Measurements from ENCODE around the gene MAPK11. TPM values are rescaled to one million over a fixed set of nuclear protein-coding genes. Genes with fewer than 3 reads are reported as not detected.

The MAPK11 gene
- total RNA-seq (2014; rRNA removed; shearing (Covaris generic)) = 6.8 and 7.5 TPM in 2 replicates

GRCh38 chr22:50269970-50270665 lies at the start of gene MAPK11:
Gene MAPK11, minus strand, starts transcription at chr22:50270380. Its CDS starts 88 bp downstream, at chr22:50270292.

GRCh38 chr22:50306753-50307749 lies 36.9 kb upstream of the MAPK11 start, which contains the start of gene PLXNB2:
Gene PLXNB2, minus strand, starts transcription at chr22:50307646. Its CDS starts 17,062 bp downstream, at chr22:50290584.

GRCh38 chr22:50261615-50262459 lies 8.3 kb downstream of the MAPK11 start, which contains the start of gene MAPK12:
Gene MAPK12, minus strand, starts transcription at chr22:50261683. Its CDS starts 174 bp downstream, at chr22:50261509.

GRCh38 chr22:50250555-50251476 lies 19.4 kb downstream of the MAPK11 start, which contains the start of gene HDAC10:
Gene HDAC10, minus strand, starts transcription at chr22:50251265. Its CDS starts 233 bp downstream, at chr22:50251032.

GRCh38 chr22:50244420-50245213 lies 25.6 kb downstream of the MAPK11 start, which contains the start of gene TUBGCP6:
Gene TUBGCP6, minus strand, starts transcription at chr22:50245023. Its CDS starts 564 bp downstream, at chr22:50244459.

Other genes starting within 250 kb of the MAPK11 start
- gene TTLL8, start 212.1 kb downstream of the MAPK11 start, total RNA-seq (2014; rRNA removed; shearing (Covaris generic)) = not detected in 2 replicates
- 0.04 and 0.34 TPM in 2 replicates for gene MLC1, start 185.0 kb downstream of the MAPK11 start, total RNA-seq (2014; rRNA removed; shearing (Covaris generic))
- 0.11 TPM in 1 of 2 replicates, not detected in the other for gene MOV10L1, start 180.4 kb downstream of the MAPK11 start, total RNA-seq (2014; rRNA removed; shearing (Covaris generic))
- gene PANX2, start 99.6 kb downstream of the MAPK11 start, total RNA-seq (2014; rRNA removed; shearing (Covaris generic)) = 0.68 and 0.93 TPM in 2 replicates
- gene TRABD, start 84.5 kb downstream of the MAPK11 start, total RNA-seq (2014; rRNA removed; shearing (Covaris generic)) = 30.9 and 31.5 TPM in 2 replicates
- gene SELENOO, start 69.4 kb downstream of the MAPK11 start, total RNA-seq (2014; rRNA removed; shearing (Covaris generic)) = 21.1 and 21.6 TPM in 2 replicates
- gene TUBGCP6, start 25.4 kb downstream of the MAPK11 start, total RNA-seq (2014; rRNA removed; shearing (Covaris generic)) = 21.3 and 21.4 TPM in 2 replicates
- 24.9 and 29.3 TPM in 2 replicates for gene HDAC10, start 19.1 kb downstream of the MAPK11 start, total RNA-seq (2014; rRNA removed; shearing (Covaris generic))
- 26.4 and 33.2 TPM in 2 replicates for gene MAPK12, start 8.7 kb downstream of the MAPK11 start, total RNA-seq (2014; rRNA removed; shearing (Covaris generic))
- gene PLXNB2, start 37.3 kb upstream of the MAPK11 start, total RNA-seq (2014; rRNA removed; shearing (Covaris generic)) = 43.0 and 45.2 TPM in 2 replicates
- gene DENND6B, start 56.6 kb upstream of the MAPK11 start, total RNA-seq (2014; rRNA removed; shearing (Covaris generic)) = 0.72 and 0.98 TPM in 2 replicates
- gene PPP6R2, start 72.9 kb upstream of the MAPK11 start, total RNA-seq (2014; rRNA removed; shearing (Covaris generic)) = 34.7 and 35.6 TPM in 2 replicates
- 51.5 and 55.0 TPM in 2 replicates for gene SBF1, start 204.7 kb upstream of the MAPK11 start, total RNA-seq (2014; rRNA removed; shearing (Covaris generic))
- gene ADM2, start 211.2 kb upstream of the MAPK11 start, total RNA-seq (2014; rRNA removed; shearing (Covaris generic)) = 6.3 and 7.4 TPM in 2 replicates
- 0.34 TPM in 1 of 2 replicates, not detected in the other for gene MIOX, start 216.5 kb upstream of the MAPK11 start, total RNA-seq (2014; rRNA removed; shearing (Covaris generic))
- gene LMF2, start 237.3 kb upstream of the MAPK11 start, total RNA-seq (2014; rRNA removed; shearing (Covaris generic)) = 21.6 and 26.6 TPM in 2 replicates
- 64.5 and 68.5 TPM in 2 replicates for gene NCAPH2, start 237.8 kb upstream of the MAPK11 start, total RNA-seq (2014; rRNA removed; shearing (Covaris generic))